Kidney epithelial cell (primary cell): ENCODE data around the gene LENG8. TPM values are rescaled to one million over a fixed set of nuclear protein-coding genes. Genes with fewer than 3 reads are reported as not detected.

Source experiments
- DNase-seq: peaks from one replicate; pipeline ENCODE4 v3.0.0-alpha.2; 2010; ENCODE audit warnings: low read depth
- H3K27me3 ChIP-seq: 2 replicates; pipeline ENCODE4 v1.6.0; 2011; ENCODE audit warnings: low read length; ENCODE audit not compliant: control insufficient read depth, insufficient read depth
- H3K36me3 ChIP-seq: 2 replicates; pipeline ENCODE4 v1.5.1; 2011; ENCODE audit warnings: low read length; ENCODE audit not compliant: control insufficient read depth, insufficient read depth
- H3K4me3 ChIP-seq: 2 replicates; pipeline ENCODE4 v1.5.1; 2011; ENCODE audit warnings: low read depth, mild to moderate bottlenecking, control low read depth, low read length
- total RNA-seq: library from RNA; depleted of rRNA; stranded (reverse); fragments of >200 nt; gene quantifications from 2 replicates; pipeline ENCODE4 v1.2.3, GENCODE V29; 2015
- TF ChIP-seq, protein P1 (sequence below): IDR thresholded peaks from 2 replicates; pipeline ENCODE4 v1.5.1; 2011; ENCODE audit warnings: mild to moderate bottlenecking, moderate library complexity, low read length, control low read depth, inconsistent platforms; ENCODE audit not compliant: insufficient read depth, poor library complexity, severe bottlenecking

The LENG8 gene
- total RNA-seq, 1 donor from 2014 or later, result 61.3 TPM

- H3K27me3 ChIP-seq, result peaks cover 28% of the 10 kb centered on the region
- H3K36me3 ChIP-seq, result no peaks in the 10 kb centered on the region
- DNase-seq, result no peak
- H3K4me3 ChIP-seq, result no peak overlapping the region
- TF ChIP-seq, protein P1, sequence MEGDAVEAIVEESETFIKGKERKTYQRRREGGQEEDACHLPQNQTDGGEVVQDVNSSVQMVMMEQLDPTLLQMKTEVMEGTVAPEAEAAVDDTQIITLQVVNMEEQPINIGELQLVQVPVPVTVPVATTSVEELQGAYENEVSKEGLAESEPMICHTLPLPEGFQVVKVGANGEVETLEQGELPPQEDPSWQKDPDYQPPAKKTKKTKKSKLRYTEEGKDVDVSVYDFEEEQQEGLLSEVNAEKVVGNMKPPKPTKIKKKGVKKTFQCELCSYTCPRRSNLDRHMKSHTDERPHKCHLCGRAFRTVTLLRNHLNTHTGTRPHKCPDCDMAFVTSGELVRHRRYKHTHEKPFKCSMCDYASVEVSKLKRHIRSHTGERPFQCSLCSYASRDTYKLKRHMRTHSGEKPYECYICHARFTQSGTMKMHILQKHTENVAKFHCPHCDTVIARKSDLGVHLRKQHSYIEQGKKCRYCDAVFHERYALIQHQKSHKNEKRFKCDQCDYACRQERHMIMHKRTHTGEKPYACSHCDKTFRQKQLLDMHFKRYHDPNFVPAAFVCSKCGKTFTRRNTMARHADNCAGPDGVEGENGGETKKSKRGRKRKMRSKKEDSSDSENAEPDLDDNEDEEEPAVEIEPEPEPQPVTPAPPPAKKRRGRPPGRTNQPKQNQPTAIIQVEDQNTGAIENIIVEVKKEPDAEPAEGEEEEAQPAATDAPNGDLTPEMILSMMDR, result peak; percentile 13
These were observed 18.4 kb upstream of the LENG8 start for GRCh38 chr19:54430306-54431254.

GRCh38 chr19:54431255-54431838 is 17.7 kb upstream of the LENG8 start:
- TF ChIP-seq, protein P1, result no peak
- peaks cover 28% of the 10 kb centered on the region for H3K27me3 ChIP-seq
- no peak overlapping the region for H3K4me3 ChIP-seq
- H3K36me3 ChIP-seq, result no peaks in the 10 kb centered on the region
- DNase-seq, result no peak

DNA sequence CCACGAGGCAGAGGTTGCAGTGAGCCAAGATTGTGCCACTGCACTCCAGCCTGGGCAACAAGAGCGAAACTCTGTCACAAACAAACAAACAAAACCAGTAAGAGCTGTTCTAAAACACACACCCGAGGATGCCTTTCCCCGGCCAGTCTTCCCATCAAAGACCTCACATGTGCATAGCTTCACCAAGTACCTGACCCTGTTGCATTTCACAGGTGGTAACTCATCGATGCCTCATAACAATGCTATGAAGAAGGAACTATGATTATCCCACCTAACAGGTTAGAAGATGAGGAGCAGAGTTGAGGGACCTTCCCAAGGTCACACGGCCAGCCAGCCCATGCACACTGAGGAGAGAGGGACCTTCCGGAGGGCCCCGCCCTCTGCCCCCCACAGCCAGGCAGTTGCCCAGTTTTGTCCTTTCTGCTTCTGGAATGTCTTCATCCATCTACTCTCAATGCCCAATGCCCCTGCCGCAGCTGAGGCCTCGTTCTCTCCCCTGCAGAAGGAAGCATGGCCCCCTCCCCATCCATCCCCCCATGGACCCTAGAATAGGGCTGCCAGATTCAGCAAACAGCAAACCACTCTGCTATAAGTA is 16.8 kb upstream of the LENG8 start:
- H3K4me3 ChIP-seq, result no peak overlapping the region
- DNase-seq, result no peak
- no peaks in the 10 kb centered on the region for H3K36me3 ChIP-seq
- TF ChIP-seq, protein P1, result no peak
- peaks cover 28% of the 10 kb centered on the region for H3K27me3 ChIP-seq

- TF ChIP-seq, protein P1, result no peak
- Histone ChIP-seq H3K4me3 (no peak overlapping the region), H3K36me3 (no peaks in the 10 kb centered on the region)
These were observed 15.3 kb upstream of the LENG8 start for GRCh38 chr19:54433697-54434096.

GRCh38 chr19:54434112-54434872 is 14.7 kb upstream of the LENG8 start:
- Histone ChIP-seq H3K27me3 (peaks cover 21% of the 10 kb centered on the region), H3K4me3 (no peak overlapping the region), H3K36me3 (no peaks in the 10 kb centered on the region)
- TF ChIP-seq, protein P1, result no peak
- no peak for DNase-seq

More at GRCh38 chr19:54433697-54434096, 15.3 kb upstream of the LENG8 start:
- peaks cover 24% of the 10 kb centered on the region for H3K27me3 ChIP-seq
- DNase-seq, result no peak
